Ectodermal cell (in vitro differentiated cells): Measurements from ENCODE around the gene UBTD2.
"Not testable (repeated sequence)": the region's sequence is repeated elsewhere in the genome, so short reads cannot be mapped to it uniquely, and the experiment has no call there.

Experiments used
- H3K27ac ChIP-seq: 2 replicates; pipeline ENCODE4 v1.7.0; 2013; ENCODE audit warnings: mild to moderate bottlenecking, low read depth, low read length; ENCODE audit not compliant: insufficient read depth, poor library complexity, severe bottlenecking
- H3K27me3 ChIP-seq: 2 replicates; pipeline ENCODE4 v1.7.0; 2013; ENCODE audit warnings: mild to moderate bottlenecking, low read length; ENCODE audit not compliant: insufficient read depth, control insufficient read depth, poor library complexity, severe bottlenecking
- H3K36me3 ChIP-seq: one replicate; pipeline ENCODE4 v1.7.0; 2013; ENCODE audit warnings: low read length; ENCODE audit not compliant: control insufficient read depth, insufficient read depth
- H3K4me1 ChIP-seq: one replicate; pipeline ENCODE4 v1.7.0; 2013; ENCODE audit warnings: low read length; ENCODE audit not compliant: control insufficient read depth, insufficient read depth
- H3K4me3 ChIP-seq: 2 replicates; pipeline ENCODE4 v1.7.0; 2013; ENCODE audit warnings: low read depth, low read length, control low read depth; ENCODE audit not compliant: insufficient read depth
- H3K9me3 ChIP-seq: 2 replicates; pipeline ENCODE4 v1.7.0; 2013; ENCODE audit warnings: mild to moderate bottlenecking, low read length, moderate library complexity; ENCODE audit not compliant: control insufficient read depth
- WGBS, 2 experiments: methylation state at CpG; one replicate each; pipeline ENCODE4 v1.1.7; 2013; ENCODE audit warnings: missing lambda C conversion rate in 2 of 2; 5-methylcytosine and 5-hydroxymethylcytosine counted together

The UBTD2 gene

DNA sequence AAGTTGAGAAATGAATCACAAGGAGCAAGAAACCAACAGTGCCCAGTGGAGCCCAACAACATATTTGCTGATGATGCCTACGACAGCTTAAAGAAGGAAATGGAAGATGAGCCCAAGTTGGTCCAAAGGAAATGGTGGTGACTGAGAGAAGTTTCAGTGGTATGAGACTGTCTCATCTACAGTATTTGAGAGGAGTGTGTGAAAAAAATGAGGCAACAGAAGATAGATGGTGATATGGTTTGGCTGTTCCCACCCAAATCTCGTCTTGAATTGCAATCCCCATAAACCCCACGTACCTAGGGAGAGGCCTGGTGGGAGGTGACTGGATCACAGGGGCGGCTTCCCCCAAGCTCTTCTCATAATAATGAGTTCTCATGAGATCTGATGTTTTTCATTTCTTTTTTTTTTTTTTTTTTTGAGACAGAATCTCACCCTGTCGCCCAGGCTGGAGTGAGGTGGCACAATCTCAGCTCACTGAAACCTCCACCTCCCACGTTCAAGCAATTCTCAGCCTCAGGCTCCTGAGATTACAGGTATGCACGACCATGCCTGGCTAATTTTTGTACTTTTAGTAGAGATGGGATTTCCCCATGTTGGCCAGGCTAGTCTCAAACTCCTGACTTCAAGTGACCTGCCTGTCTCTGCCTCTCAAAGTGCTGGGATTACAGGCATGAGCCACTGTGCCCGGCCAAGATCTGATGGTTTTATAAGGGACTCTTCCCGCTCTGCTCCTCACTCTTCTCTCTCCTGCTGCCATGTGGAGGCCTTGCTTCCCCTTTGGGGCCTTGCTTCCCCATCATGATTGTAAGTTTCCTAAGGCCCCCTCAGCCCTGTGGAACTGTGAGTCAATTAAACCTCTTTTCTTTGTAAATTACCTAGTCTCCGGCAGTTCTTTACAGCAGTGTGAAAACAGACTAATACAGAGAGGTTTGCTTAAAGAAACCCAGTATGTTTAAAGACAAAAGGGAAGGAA is 59.4 kb downstream of the UBTD2 start:
- Histone ChIP-seq H3K36me3 (peaks cover 18% of the 10 kb centered on the region), H3K9me3 (no peaks in the 10 kb centered on the region), H3K4me3 (no peak overlapping the region), H3K27ac (no peak overlapping the region), H3K4me1 (no peaks in the 10 kb centered on the region), H3K27me3 (no peaks in the 10 kb centered on the region)
- WGBS, 2 experiments, result 88 to 90% methylated on average over 9 to 10 of the region's 10 CpGs

DNA sequence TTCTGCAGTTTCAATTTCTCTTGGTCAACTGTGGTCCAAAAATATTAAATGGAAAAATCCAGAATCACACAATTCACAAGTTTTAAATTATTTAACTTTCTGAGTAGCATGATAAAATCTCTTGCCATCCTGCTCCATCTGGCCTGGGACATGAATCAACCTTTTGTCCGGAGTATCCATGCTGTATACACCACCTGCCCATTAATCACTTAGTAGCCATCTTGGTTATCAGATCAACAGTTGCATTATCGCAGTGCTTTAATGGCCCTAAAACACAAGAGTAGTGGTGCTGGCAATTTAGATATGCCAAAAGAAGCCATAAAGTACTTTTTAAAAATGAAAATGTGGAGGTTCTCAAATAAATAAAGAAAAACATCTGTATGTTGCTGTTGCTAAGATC is 64.3 kb downstream of the UBTD2 start:
- no peak overlapping the region for H3K27ac ChIP-seq
- WGBS, 2 experiments, result 98% methylated on average over 2 of the region's 2 CpGs
- H3K27me3 ChIP-seq, result no peaks in the 10 kb centered on the region
- H3K4me1 ChIP-seq, result no peaks in the 10 kb centered on the region
- H3K4me3 ChIP-seq, result no peak overlapping the region
- peaks cover 23% of the 10 kb centered on the region for H3K36me3 ChIP-seq
- H3K9me3 ChIP-seq, result no peaks in the 10 kb centered on the region

- H3K4me1 ChIP-seq, result no peaks in the 10 kb centered on the region
- H3K27ac ChIP-seq, result no peak overlapping the region
- peaks cover 28% of the 10 kb centered on the region for H3K36me3 ChIP-seq
- 89 to 96% methylated on average over 3 of the region's 3 CpGs for WGBS, 2 experiments
- no peak overlapping the region for H3K4me3 ChIP-seq
- H3K9me3 ChIP-seq, result no peaks in the 10 kb centered on the region
- no peaks in the 10 kb centered on the region for H3K27me3 ChIP-seq
These were observed 67.2 kb downstream of the UBTD2 start for GRCh38 chr5:172216345-172216744.

DNA sequence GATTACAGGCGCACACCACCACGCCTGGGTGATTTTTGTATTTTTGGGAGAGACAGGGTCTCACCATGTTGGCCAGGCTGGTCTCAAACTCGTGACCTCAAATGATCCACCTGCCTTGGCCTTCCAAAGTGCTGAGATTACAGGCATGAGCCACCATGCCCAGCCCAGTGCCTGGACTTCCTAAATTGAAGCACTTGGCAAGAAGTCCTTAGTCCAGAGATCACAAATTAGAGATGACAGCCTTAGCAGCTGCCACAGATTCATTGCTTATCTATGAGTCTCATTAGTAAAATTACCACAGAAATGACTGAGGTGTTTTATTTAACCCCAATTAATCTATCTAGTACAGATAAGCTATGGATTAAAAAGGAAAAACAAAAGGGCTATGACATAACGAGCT is 70.4 kb downstream of the UBTD2 start:
- H3K27me3 ChIP-seq, result no peaks in the 10 kb centered on the region
- H3K9me3 ChIP-seq, result no peaks in the 10 kb centered on the region
- WGBS, 2 experiments, result 87 to 95% methylated on average over 3 of the region's 4 CpGs
- H3K36me3 ChIP-seq, result peaks cover 21% of the 10 kb centered on the region
- no peak overlapping the region for H3K4me3 ChIP-seq
- H3K27ac ChIP-seq, result no peak overlapping the region
- H3K4me1 ChIP-seq, result no peaks in the 10 kb centered on the region

GRCh38 chr5:172211676-172212075 is 71.9 kb downstream of the UBTD2 start:
- no peaks in the 10 kb centered on the region for H3K9me3 ChIP-seq
- H3K27me3 ChIP-seq, result no peaks in the 10 kb centered on the region
- peaks cover 21% of the 10 kb centered on the region for H3K36me3 ChIP-seq
- 97% methylated on average over 8 of the region's 8 CpGs for WGBS, 2 experiments
- H3K27ac ChIP-seq, result no peak overlapping the region
- H3K4me1 ChIP-seq, result no peaks in the 10 kb centered on the region
- no peak overlapping the region for H3K4me3 ChIP-seq

DNA sequence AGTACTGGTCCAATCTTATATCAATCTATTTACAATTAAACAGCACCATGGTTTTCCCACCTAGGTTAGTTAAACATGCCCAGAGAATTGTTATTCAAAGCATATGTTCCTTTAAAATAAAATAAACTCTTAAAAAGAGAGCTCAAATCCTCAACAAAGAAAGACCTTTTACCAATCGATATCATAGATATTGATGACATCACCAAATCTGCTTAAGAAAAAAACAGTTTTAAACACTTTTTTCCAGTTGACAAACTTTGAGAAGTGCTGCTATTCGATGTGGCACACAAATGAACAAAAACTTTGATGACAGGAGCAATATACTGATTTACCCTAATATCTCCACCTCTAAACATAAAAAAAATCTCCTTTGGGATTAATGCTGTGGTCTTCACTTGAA is 73.8 kb downstream of the UBTD2 start:
- H3K4me3 ChIP-seq, result no peak overlapping the region
- H3K27me3 ChIP-seq, result no peaks in the 10 kb centered on the region
- WGBS, 2 experiments, result 96 to 98% methylated on average over 2 of the region's 2 CpGs
- H3K9me3 ChIP-seq, result no peaks in the 10 kb centered on the region
- no peak overlapping the region for H3K27ac ChIP-seq
- H3K36me3 ChIP-seq, result peaks cover 21% of the 10 kb centered on the region
- H3K4me1 ChIP-seq, result no peaks in the 10 kb centered on the region

GRCh38 chr5:172207511-172207910 is 76.1 kb downstream of the UBTD2 start:
- Histone ChIP-seq H3K4me1 (no peaks in the 10 kb centered on the region), H3K9me3 (no peaks in the 10 kb centered on the region), H3K4me3 (no peak overlapping the region), H3K27me3 (no peaks in the 10 kb centered on the region), H3K36me3 (peaks cover 17% of the 10 kb centered on the region), H3K27ac (no peak overlapping the region)
- WGBS, 2 experiments, result 92 to 100% methylated on average over 2 of the region's 3 CpGs

- H3K4me1 ChIP-seq, H3K36me3 ChIP-seq, H3K27me3 ChIP-seq, H3K9me3 ChIP-seq, H3K4me3 ChIP-seq, H3K27ac ChIP-seq: not testable (repeated sequence)
- WGBS, 2 experiments, result 93 to 96% methylated on average over 10 to 11 of the region's 11 CpGs
These were observed 77.6 kb downstream of the UBTD2 start for GRCh38 chr5:172205984-172206383.

DNA sequence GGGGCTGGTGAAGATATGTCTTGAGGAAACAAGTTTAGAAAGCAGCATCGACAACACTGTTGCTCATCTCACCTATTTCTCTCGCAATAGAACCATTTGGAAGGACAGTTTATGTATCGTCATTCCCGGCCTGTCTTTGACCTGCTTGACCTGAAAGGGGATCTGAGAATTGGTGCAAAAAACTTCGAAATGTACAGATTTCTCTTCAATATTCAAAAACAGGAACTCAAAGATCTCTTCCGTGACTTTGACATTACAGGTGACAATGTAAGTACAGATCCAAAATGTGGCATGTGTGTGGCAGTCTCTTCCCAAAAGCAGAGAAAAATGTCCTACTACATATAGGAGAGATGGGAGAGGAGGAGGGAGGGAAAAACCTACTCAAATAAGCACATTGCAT is 83.1 kb downstream of the UBTD2 start:
- Histone ChIP-seq H3K36me3 (no peaks in the 10 kb centered on the region), H3K4me1 (no peaks in the 10 kb centered on the region), H3K4me3 (no peak overlapping the region), H3K27me3 (no peaks in the 10 kb centered on the region), H3K9me3 (no peaks in the 10 kb centered on the region), H3K27ac (no peak overlapping the region)
- 96% methylated on average over 6 of the region's 6 CpGs for WGBS, 2 experiments

DNA sequence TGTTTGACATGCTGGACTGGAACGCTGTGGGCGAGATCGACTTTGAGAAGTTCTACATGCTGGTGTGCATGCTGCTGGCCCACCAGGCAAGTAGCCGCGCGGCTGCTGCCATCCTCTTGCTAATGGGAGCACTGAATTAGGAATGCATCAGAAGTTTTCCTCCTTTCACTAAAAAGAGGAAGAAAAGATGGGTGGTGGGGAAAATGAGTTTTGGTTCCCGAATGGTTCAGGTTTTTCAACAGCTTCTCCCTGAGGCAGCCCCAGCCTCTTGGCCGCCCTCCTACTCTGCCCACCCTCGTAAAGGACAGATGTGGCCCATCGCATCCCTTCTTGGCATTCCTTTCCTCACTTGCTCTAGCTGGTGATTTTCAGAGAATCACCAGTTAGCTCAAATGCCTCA is 84.1 kb downstream of the UBTD2 start:
- Histone ChIP-seq H3K27ac (no peak overlapping the region), H3K9me3 (no peaks in the 10 kb centered on the region), H3K36me3 (no peaks in the 10 kb centered on the region), H3K27me3 (no peaks in the 10 kb centered on the region), H3K4me1 (no peaks in the 10 kb centered on the region), H3K4me3 (no peak overlapping the region)
- WGBS, 2 experiments, result 94% methylated on average over 10 of the region's 10 CpGs
